IMR-90 (cell line): ENCODE results near the gene FGB. TPM values are rescaled to one million over a fixed set of nuclear protein-coding genes. Genes with fewer than 3 reads are reported as not detected.

ENCODE experiments used
- ATAC-seq: fragments of 200-7000 bp; cut with Tn5 transposase; 2 replicates; pipeline ENCODE4 v1.9.1; 2020; ENCODE audit warnings: low read depth, mild to moderate bottlenecking, moderate library complexity
- BruUV-seq: library from RNA; stranded (reverse); fragments of 400-500 nt; replicated peaks from 2 replicates; lab custom pipeline; 2021; lab: Mats Ljungman, UMichigan
- CTCF ChIA-PET: fragments of 300-600 bp; formaldehyde crosslinking; extraction: SDS; loops from one replicate; lab custom pipeline; 2021; ENCODE audit warnings: antibody characterized with exemption; lab: Yijun Ruan, JAX
- POLR2A ChIA-PET: fragments of 300-600 bp; sonication (Branson Sonifier 250); formaldehyde crosslinking; loops from one replicate; lab custom pipeline; 2022; ENCODE audit warnings: antibody characterized with exemption; ENCODE audit not compliant: unreplicated experiment; lab: Charles Lee
- DNase-seq: peaks from one replicate; pipeline ENCODE4 v3.0.0; 2013
- H2AFZ ChIP-seq: replicated peaks from 2 replicates; pipeline ENCODE3; 2013; ENCODE audit warnings: low read length, mild to moderate bottlenecking; ENCODE audit not compliant: poor library complexity
- H2AK5ac ChIP-seq: 2 replicates; pipeline ENCODE4 v1.6.1; 2013; ENCODE audit warnings: low read depth, low read length, inconsistent platforms
- H2AK9ac ChIP-seq: replicated peaks from 2 replicates; pipeline ENCODE3; 2013; ENCODE audit warnings: mild to moderate bottlenecking, low read depth, low read length, moderate library complexity; ENCODE audit not compliant: poor library complexity
- H2BK120ac ChIP-seq: 2 replicates; pipeline ENCODE4 v1.6.1; 2013; ENCODE audit warnings: low read depth, low read length, inconsistent platforms
- H2BK15ac ChIP-seq: 3 replicates; pipeline ENCODE4 v1.6.1; 2013; ENCODE audit warnings: low read depth, low read length, inconsistent platforms
- H2BK20ac ChIP-seq: 2 replicates; pipeline ENCODE4 v1.6.1; 2013; ENCODE audit warnings: low read depth, mild to moderate bottlenecking, inconsistent platforms, low read length, moderate library complexity
- H2BK5ac ChIP-seq: 2 replicates; pipeline ENCODE4 v1.6.1; 2013; ENCODE audit warnings: mild to moderate bottlenecking, low read depth, low read length, inconsistent platforms; ENCODE audit not compliant: poor library complexity, severe bottlenecking
- H3K14ac ChIP-seq: replicated peaks from 2 replicates; pipeline ENCODE4 v1.6.1; 2013; ENCODE audit warnings: low read depth, low read length, inconsistent platforms
- H3K18ac ChIP-seq: 2 replicates; pipeline ENCODE4 v1.6.1; 2013; ENCODE audit warnings: low read depth, low read length, control low read depth
- H3K23ac ChIP-seq: 2 replicates; pipeline ENCODE4 v1.6.1; 2013; ENCODE audit warnings: low read depth, low read length, inconsistent platforms
- H3K27ac ChIP-seq: 2 replicates; pipeline ENCODE4 v1.5.1; 2013; ENCODE audit warnings: mild to moderate bottlenecking, control low read depth, low read length; ENCODE audit not compliant: insufficient read depth
- H3K27me3 ChIP-seq: 2 replicates; pipeline ENCODE4 v1.6.1; 2013; ENCODE audit warnings: low read length; ENCODE audit not compliant: control insufficient read depth, insufficient read depth
- H3K36me3 ChIP-seq: 2 replicates; pipeline ENCODE4 v1.6.1; 2013; ENCODE audit warnings: low read length, mixed read lengths; ENCODE audit not compliant: control insufficient read depth, insufficient read depth
- H3K4ac ChIP-seq: 2 replicates; pipeline ENCODE4 v1.6.1; 2013; ENCODE audit warnings: low read depth, low read length, inconsistent platforms
- H3K4me1 ChIP-seq: 2 replicates; pipeline ENCODE4 v1.6.1; 2013; ENCODE audit warnings: low read length, mixed read lengths; ENCODE audit not compliant: control insufficient read depth, insufficient read depth
- H3K4me2 ChIP-seq: 2 replicates; pipeline ENCODE4 v1.6.1; 2013; ENCODE audit warnings: low read depth, mild to moderate bottlenecking, control low read depth, low read length, moderate library complexity
- H3K4me3 ChIP-seq: 2 replicates; pipeline ENCODE4 v1.5.1; 2013; ENCODE audit warnings: low read depth, mild to moderate bottlenecking, control low read depth, low read length, moderate library complexity; ENCODE audit not compliant: insufficient read depth
- H3K56ac ChIP-seq: 2 replicates; pipeline ENCODE4 v1.6.1; 2013; ENCODE audit warnings: low read length, inconsistent platforms; ENCODE audit not compliant: insufficient read depth; ENCODE audit errors: extremely low read depth
- H3K79me1 ChIP-seq, 2 experiments: 2 replicates each; pipeline ENCODE4 v1.6.1; 2013; ENCODE audit warnings: low read length in 2 of 2, inconsistent platforms in 1 of 2, low read depth in 1 of 2
- H3K9ac ChIP-seq: 2 replicates; pipeline ENCODE4 v1.6.1; 2013; ENCODE audit warnings: low read depth, low read length, control low read depth
- H3K9me1 ChIP-seq: 2 replicates; pipeline ENCODE4 v1.6.1; 2013; ENCODE audit warnings: low read length, inconsistent platforms; ENCODE audit not compliant: insufficient read depth
- H3K9me3 ChIP-seq: 2 replicates; pipeline ENCODE4 v1.6.1; 2013; ENCODE audit warnings: low read length; ENCODE audit not compliant: control insufficient read depth, insufficient read depth
- H4K20me1 ChIP-seq: 2 replicates; pipeline ENCODE4 v1.6.1; 2013; ENCODE audit warnings: low read length, inconsistent platforms; ENCODE audit not compliant: insufficient read depth
- H4K5ac ChIP-seq: 2 replicates; pipeline ENCODE4 v1.6.1; 2013; ENCODE audit warnings: mild to moderate bottlenecking, low read depth, low read length, control low read depth
- H4K8ac ChIP-seq, 2 experiments: 2 replicates each; pipeline ENCODE4 v1.6.1; 2013; ENCODE audit warnings: low read depth in 2 of 2, low read length in 2 of 2, control low read depth in 1 of 2, inconsistent platforms in 1 of 2
- H4K91ac ChIP-seq: 2 replicates; pipeline ENCODE4 v1.6.1; 2013; ENCODE audit warnings: low read depth, low read length, inconsistent platforms; ENCODE audit not compliant: insufficient read depth
- CEBPB ChIP-seq: IDR thresholded peaks from 2 replicates; pipeline ENCODE4 v1.6.1; 2012; ENCODE audit warnings: low read depth, low read length, improper control_type of control experiment
- FOS ChIP-seq: fragments of 150-350 bp; IDR thresholded peaks from 2 replicates; pipeline ENCODE4 v1.6.1; 2016; ENCODE audit warnings: low read depth, low read length
- MXI1 ChIP-seq: IDR thresholded peaks from 2 replicates; pipeline ENCODE4 v1.6.1; 2012; ENCODE audit warnings: low read depth, mild to moderate bottlenecking, low read length, moderate library complexity, borderline replicate concordance
- RAD21 ChIP-seq: IDR thresholded peaks from 2 replicates; pipeline ENCODE4 v1.6.1; 2012; ENCODE audit warnings: low read length, improper control_type of control experiment
- RCOR1 ChIP-seq: IDR thresholded peaks from 2 replicates; pipeline ENCODE4 v1.6.1; 2012; ENCODE audit warnings: mild to moderate bottlenecking, low read length, improper control_type of control experiment; ENCODE audit not compliant: insufficient replicate concordance
- WGBS, 2 experiments: methylation state at CpG; one replicate each; pipeline versions ENCODE4 v1.1.5 to v1.1.7; 2013; ENCODE audit warnings: missing lambda C conversion rate in 2 of 2; ENCODE audit not compliant: insufficient read length in 1 of 2; ENCODE audit errors: extremely low coverage in 2 of 2; 5-methylcytosine and 5-hydroxymethylcytosine counted together
- dilution Hi-C: fragments of 300-500 bp; cut with HindIII; formaldehyde crosslinking; loops from one replicate; pipeline ENCODE4 v1.14.3; 2018; ENCODE audit warnings: low sequenced_read_pairs; ENCODE audit not compliant: unreplicated experiment
- in situ Hi-C: fragments of 300-500 bp; cut with MboI; formaldehyde crosslinking; loops from 3 replicates; pipeline ENCODE4 v1.14.3; 2019; ENCODE audit warnings: low sequenced_read_pairs, inconsistent platforms, mixed read lengths
- intact Hi-C: fragments of 100-400 bp; cut with micrococcal nuclease; formaldehyde crosslinking; loops from 2 replicates; pipeline ENCODE4 v1.10.0; 2022
- polyA plus RNA-seq, 3 experiments: library from polyadenylated mRNA; depleted of rRNA; stranded (reverse); fragments of >200 nt; gene quantifications; 2 replicates each; pipeline ENCODE4 v1.2.3, GENCODE V29; 2012; ENCODE audit warnings: low replicate concordance in 1 of 3
- total RNA-seq: library from RNA; depleted of rRNA; stranded (reverse); fragments of >200 nt; gene quantifications from 2 replicates; pipeline ENCODE4 v1.2.3, GENCODE V29; 2012

Gene FGB
- total and polyA plus RNA-seq, 2 of the 4 experiments (the other 2 are of a cell fraction), result not detected

DNA sequence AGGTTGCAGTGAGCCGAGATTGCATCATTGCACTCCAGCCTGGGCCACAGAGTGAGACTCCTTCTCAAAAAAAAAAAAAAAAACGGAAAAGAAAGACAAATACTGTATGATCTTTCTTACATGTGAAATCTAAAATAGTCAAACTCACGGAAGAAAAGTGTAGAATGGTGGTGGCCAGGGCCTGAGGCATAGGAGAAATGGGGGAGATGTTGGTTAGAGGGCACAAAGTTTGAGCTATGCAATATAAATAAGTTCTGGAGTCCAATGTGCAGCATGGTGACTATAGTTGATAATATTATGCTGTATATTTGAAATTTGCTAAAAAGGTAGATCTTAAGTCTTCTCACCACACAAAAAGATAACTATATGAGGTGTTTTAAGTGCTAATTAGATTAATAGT lies 29.1 kb downstream of the FGB start:
- no peak overlapping the region for H2AFZ ChIP-seq
- no peak overlapping the region for H2BK120ac ChIP-seq
- H3K27ac ChIP-seq, result no peak overlapping the region
- no peak overlapping the region for H4K8ac ChIP-seq
- H2AK5ac ChIP-seq, result no peak overlapping the region
- no peak overlapping the region for H3K4me2 ChIP-seq
- no peaks in the 10 kb centered on the region for H3K27me3 ChIP-seq
- no peak overlapping the region for H4K5ac ChIP-seq
- WGBS, 2 experiments, result no CpG with 5 or more reads among the region's 3 CpGs
- ATAC-seq (no peak), DNase-seq (no peak)
- no peak overlapping the region for H3K56ac ChIP-seq
- no peak overlapping the region for H4K91ac ChIP-seq
- no peaks in the 10 kb centered on the region for H3K79me1 ChIP-seq
- H3K4me3 ChIP-seq, result no peak overlapping the region
- no peak overlapping the region for H2BK20ac ChIP-seq
- dilution Hi-C loops (no loop called here), in situ Hi-C loops (no loop called here), intact Hi-C loops (no loop called here)
- no peak overlapping the region for H3K18ac ChIP-seq
- no peak overlapping the region for H3K23ac ChIP-seq
- H3K14ac ChIP-seq, result no peak overlapping the region
- no peaks in the 10 kb centered on the region for H4K20me1 ChIP-seq
- no peak overlapping the region for H3K9ac ChIP-seq
- H3K4ac ChIP-seq, result no peak overlapping the region
- no peaks in the 10 kb centered on the region for H3K36me3 ChIP-seq
- ChIA-PET CTCF (no interaction called here), POLR2A (no interaction called here)
- no peaks in the 10 kb centered on the region for H3K4me1 ChIP-seq
- TF ChIP-seq CEBPB (no peak), RCOR1 (no peak), MXI1 (no peak), RAD21 (no peak), FOS (no peak)
- no TSS peak for BruUV-seq
- no peak overlapping the region for H2AK9ac ChIP-seq
- H2BK15ac ChIP-seq, result no peak overlapping the region
- H3K9me1 ChIP-seq, result no peaks in the 10 kb centered on the region
- no peak overlapping the region for H2BK5ac ChIP-seq
- no peaks in the 10 kb centered on the region for H3K9me3 ChIP-seq
